H9 (cell line): Measurements from ENCODE around the gene RNF128. TPM values are rescaled to one million over a fixed set of nuclear protein-coding genes. Genes with fewer than 3 reads are reported as not detected.

ENCODE experiments used
- DNase-seq: peaks from one replicate; pipeline ENCODE4 v3.0.0-alpha.2; 2017
- H2AFZ ChIP-seq: one replicate; pipeline ENCODE4 v1.6.1; 2013; ENCODE audit warnings: mild to moderate bottlenecking, low read length, control low read depth, moderate library complexity
- H2AK5ac ChIP-seq: 2 replicates; pipeline ENCODE4 v1.6.1; 2013; ENCODE audit warnings: low read length, control low read depth, mixed read lengths; ENCODE audit not compliant: insufficient read length
- H2BK120ac ChIP-seq: one replicate; pipeline ENCODE4 v1.6.1; 2013; ENCODE audit warnings: low read depth, mild to moderate bottlenecking, low read length, control low read depth, inconsistent platforms; ENCODE audit not compliant: poor library complexity, severe bottlenecking
- H2BK12ac ChIP-seq: 2 replicates; pipeline ENCODE4 v1.6.1; 2013; ENCODE audit warnings: low read length, control low read depth, mixed read lengths, low read depth; ENCODE audit not compliant: insufficient read length
- H2BK15ac ChIP-seq: 2 replicates; pipeline ENCODE4 v1.6.1; 2013; ENCODE audit warnings: low read depth, low read length, control low read depth
- H2BK20ac ChIP-seq: one replicate; pipeline ENCODE4 v1.6.1; 2013; ENCODE audit warnings: low read depth, mild to moderate bottlenecking, low read length, control low read depth, inconsistent platforms; ENCODE audit not compliant: poor library complexity, severe bottlenecking
- H2BK5ac ChIP-seq: 2 replicates; pipeline ENCODE4 v1.6.1; 2013; ENCODE audit warnings: low read length, control low read depth, mixed read lengths; ENCODE audit not compliant: insufficient read length
- H3K14ac ChIP-seq: 2 replicates; pipeline ENCODE4 v1.6.1; 2013; ENCODE audit warnings: low read length, control low read depth; ENCODE audit not compliant: insufficient read depth
- H3K18ac ChIP-seq: 2 replicates; pipeline ENCODE4 v1.6.1; 2013; ENCODE audit warnings: low read depth, mild to moderate bottlenecking, mixed read lengths, low read length, control low read depth; ENCODE audit not compliant: insufficient read length
- H3K23ac ChIP-seq: 2 replicates; pipeline ENCODE4 v1.6.1; 2013; ENCODE audit warnings: low read length, control low read depth, mixed read lengths, low read depth; ENCODE audit not compliant: insufficient read length
- H3K23me2 ChIP-seq: 2 replicates; pipeline ENCODE4 v1.6.1; 2013; ENCODE audit warnings: low read depth, mild to moderate bottlenecking, mixed read lengths, low read length, control low read depth; ENCODE audit not compliant: insufficient read length, poor library complexity, severe bottlenecking
- H3K27ac ChIP-seq: 2 replicates; pipeline ENCODE4 v1.5.1; 2013; ENCODE audit warnings: low read length, control low read depth, mixed read lengths, low read depth; ENCODE audit not compliant: insufficient read length
- H3K27me3 ChIP-seq: 2 replicates; pipeline ENCODE4 v1.6.1; 2013; ENCODE audit warnings: low read length, control low read depth, inconsistent platforms; ENCODE audit not compliant: insufficient read depth
- H3K4ac ChIP-seq: 2 replicates; pipeline ENCODE4 v1.6.1; 2013; ENCODE audit warnings: low read depth, mild to moderate bottlenecking, control low read depth, inconsistent platforms, low read length, moderate library complexity
- H3K4me1 ChIP-seq: 2 replicates; pipeline ENCODE4 v1.6.1; 2013; ENCODE audit warnings: low read length, control low read depth, inconsistent platforms; ENCODE audit not compliant: insufficient read depth
- H3K4me2 ChIP-seq: 2 replicates; pipeline ENCODE4 v1.6.1; 2013; ENCODE audit warnings: low read length, control low read depth, mixed read lengths; ENCODE audit not compliant: insufficient read length, insufficient read depth
- H3K56ac ChIP-seq: 2 replicates; pipeline ENCODE4 v1.6.1; 2013; ENCODE audit warnings: low read depth, mild to moderate bottlenecking, mixed read lengths, low read length, control low read depth; ENCODE audit not compliant: insufficient read length
- H3K79me1 ChIP-seq: 2 replicates; pipeline ENCODE4 v1.6.1; 2013; ENCODE audit warnings: low read depth, mild to moderate bottlenecking, moderate library complexity, low read length, control low read depth, inconsistent platforms; ENCODE audit not compliant: insufficient read depth, poor library complexity, severe bottlenecking
- H3K79me2 ChIP-seq: 2 replicates; pipeline ENCODE4 v1.6.1; 2013; ENCODE audit warnings: low read length, control low read depth, inconsistent platforms; ENCODE audit not compliant: insufficient read depth
- H3K9ac ChIP-seq: 2 replicates; pipeline ENCODE4 v1.6.1; 2013; ENCODE audit warnings: low read length, control low read depth, mixed read lengths; ENCODE audit not compliant: insufficient read length; ENCODE audit errors: extremely low read depth
- H3K9me3 ChIP-seq: one replicate; pipeline ENCODE4 v1.6.1; 2013; ENCODE audit warnings: low read depth, low read length, inconsistent platforms; ENCODE audit not compliant: control insufficient read depth
- H3T11ph ChIP-seq: one replicate; pipeline ENCODE4 v1.6.1; 2013; ENCODE audit warnings: mild to moderate bottlenecking, low read length, control low read depth, inconsistent platforms
- H4K20me1 ChIP-seq: one replicate; pipeline ENCODE4 v1.6.1; 2013; ENCODE audit not compliant: control insufficient read depth, insufficient read length, insufficient read depth
- H4K5ac ChIP-seq: 2 replicates; pipeline ENCODE4 v1.6.1; 2013; ENCODE audit warnings: low read depth, mild to moderate bottlenecking, mixed read lengths, low read length, control low read depth; ENCODE audit not compliant: insufficient read length
- H4K8ac ChIP-seq: replicated peaks from 2 replicates; pipeline ENCODE4 v1.6.1; 2013; ENCODE audit warnings: low read length, control low read depth, mixed read lengths, low read depth; ENCODE audit not compliant: insufficient read length
- H4K91ac ChIP-seq: 2 replicates; pipeline ENCODE4 v1.6.1; 2013; ENCODE audit warnings: low read depth, mild to moderate bottlenecking, moderate library complexity, mixed read lengths, low read length, control low read depth; ENCODE audit not compliant: insufficient read length
- H3K27ac Mint-ChIP-seq, 3 experiments: 2 replicates in 2 of 3; 3 replicates in 1 of 3; pipeline ENCODE4 v1.8.0; 2020 to 2021; ENCODE audit warnings: mixed read lengths in 3 of 3, mild to moderate bottlenecking in 1 of 3, moderate library complexity in 1 of 3
- H3K27me3 Mint-ChIP-seq: 2 replicates; pipeline ENCODE4 v1.8.0; 2021; ENCODE audit warnings: low read depth, mild to moderate bottlenecking, moderate library complexity, mixed read lengths
- H3K36me3 Mint-ChIP-seq, 3 experiments: 2 replicates in 2 of 3; 3 replicates in 1 of 3; pipeline ENCODE4 v1.8.0; 2020 to 2021; ENCODE audit warnings: low read depth in 3 of 3, mixed read lengths in 3 of 3; ENCODE audit not compliant: insufficient read depth in 1 of 3
- H3K4me1 Mint-ChIP-seq, 2 experiments: 2 replicates each; pipeline ENCODE4 v1.8.0; 2020; ENCODE audit warnings: mixed read lengths in 2 of 2
- H3K4me3 Mint-ChIP-seq, 2 experiments: 2 replicates in 1 of 2; 3 replicates in 1 of 2; pipeline ENCODE4 v1.8.0; 2020 to 2021; ENCODE audit warnings: mild to moderate bottlenecking in 2 of 2, mixed read lengths in 2 of 2, moderate library complexity in 1 of 2
- H3K9me3 Mint-ChIP-seq, 2 experiments: 2 replicates in 1 of 2; 3 replicates in 1 of 2; pipeline ENCODE4 v1.8.0; 2020; ENCODE audit warnings: mild to moderate bottlenecking in 2 of 2, mixed read lengths in 2 of 2, moderate library complexity in 1 of 2
- WGBS: extraction: QIAGEN DNeasy Blood & Tissue Kit; methylation state at CpG from one replicate; pipeline ENCODE4 v1.1.7; 2013; ENCODE audit warnings: missing lambda C conversion rate, low lambda C conversion rate, mixed read lengths; ENCODE audit not compliant: insufficient read length; ENCODE audit errors: extremely low coverage; 5-methylcytosine and 5-hydroxymethylcytosine counted together
- total RNA-seq: library from RNA; stranded (reverse); gene quantifications from 2 replicates; pipeline ENCODE4 v1.2.1, GENCODE V29; 2021
- TF ChIP-seq, protein P1 (sequence below): fragments of 200-600 bp; sonication (generic); conservative IDR thresholded peaks from 3 replicates; pipeline ENCODE4 v1.8.0; 2021; ENCODE audit warnings: antibody characterized with exemption, mild to moderate bottlenecking

The RNF128 gene
- total RNA-seq, 1 experiment from 2014 or later: 0.13 TPM

DNA sequence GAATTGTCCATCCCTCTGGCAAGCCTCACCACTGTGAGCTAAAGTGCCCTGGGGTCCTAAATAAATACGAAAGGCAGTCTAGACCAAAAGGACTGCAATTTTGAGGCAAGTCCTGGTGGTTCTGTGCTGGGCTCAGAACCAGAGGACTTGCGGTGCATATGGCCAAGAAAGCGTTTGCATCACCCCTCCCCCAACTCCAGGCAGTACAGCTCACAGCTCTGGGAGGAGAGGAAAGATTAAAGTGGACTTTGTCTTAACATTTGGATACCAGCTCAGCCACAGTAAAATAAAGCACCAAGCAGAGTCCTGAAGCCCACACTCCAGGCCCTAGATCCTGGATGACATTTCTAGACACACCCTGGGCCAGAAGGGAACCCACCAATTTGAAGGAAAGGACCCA is 24.9 kb downstream of the RNF128 start:
- Histone ChIP-seq H3K27me3 (no peaks in the 10 kb centered on the region), H4K20me1 (no peaks in the 10 kb centered on the region), H3K9ac (no peak overlapping the region), H3T11ph (no peak overlapping the region), H3K4me1 (no peaks in the 10 kb centered on the region), H2BK5ac (no peak overlapping the region), H3K56ac (no peak overlapping the region), H4K8ac (no peak overlapping the region), H3K4me2 (no peak overlapping the region), H3K18ac (no peak overlapping the region), H2BK120ac (no peak overlapping the region), H3K79me2 (no peaks in the 10 kb centered on the region), H3K14ac (no peak overlapping the region), H3K9me3 (no peaks in the 10 kb centered on the region), H2BK15ac (no peak overlapping the region), H2BK20ac (no peak overlapping the region), H3K27ac (no peak overlapping the region), H2AFZ (no peak overlapping the region), H3K79me1 (no peaks in the 10 kb centered on the region), H4K91ac (no peak overlapping the region), H2AK5ac (no peak overlapping the region), H3K23me2 (no peaks in the 10 kb centered on the region), H2BK12ac (no peak overlapping the region), H3K23ac (no peak overlapping the region), H3K4ac (no peak overlapping the region), H4K5ac (no peak overlapping the region)
- WGBS: no CpG with 5 or more reads among the region's 3 CpGs
- peaks cover 2 to 8% of the 10 kb centered on the region in 2 experiments; a peak in 2 of 4 replicates for H3K4me1 Mint-ChIP-seq
- peaks cover 0 to 6% (median 1%) of the 10 kb centered on the region in 3 experiments; a peak in 3 of 7 replicates for H3K36me3 Mint-ChIP-seq
- DNase-seq: no peak
- peaks cover 0 to 55% of the 10 kb centered on the region in 2 experiments; a peak in 3 of 5 replicates for H3K9me3 Mint-ChIP-seq
- no peak overlapping the region for H3K4me3 Mint-ChIP-seq
- peak overlapping the region in 1 of 3 experiments; percentile 42; a peak in 1 of 7 replicates for H3K27ac Mint-ChIP-seq
- TF ChIP-seq, protein P1, sequence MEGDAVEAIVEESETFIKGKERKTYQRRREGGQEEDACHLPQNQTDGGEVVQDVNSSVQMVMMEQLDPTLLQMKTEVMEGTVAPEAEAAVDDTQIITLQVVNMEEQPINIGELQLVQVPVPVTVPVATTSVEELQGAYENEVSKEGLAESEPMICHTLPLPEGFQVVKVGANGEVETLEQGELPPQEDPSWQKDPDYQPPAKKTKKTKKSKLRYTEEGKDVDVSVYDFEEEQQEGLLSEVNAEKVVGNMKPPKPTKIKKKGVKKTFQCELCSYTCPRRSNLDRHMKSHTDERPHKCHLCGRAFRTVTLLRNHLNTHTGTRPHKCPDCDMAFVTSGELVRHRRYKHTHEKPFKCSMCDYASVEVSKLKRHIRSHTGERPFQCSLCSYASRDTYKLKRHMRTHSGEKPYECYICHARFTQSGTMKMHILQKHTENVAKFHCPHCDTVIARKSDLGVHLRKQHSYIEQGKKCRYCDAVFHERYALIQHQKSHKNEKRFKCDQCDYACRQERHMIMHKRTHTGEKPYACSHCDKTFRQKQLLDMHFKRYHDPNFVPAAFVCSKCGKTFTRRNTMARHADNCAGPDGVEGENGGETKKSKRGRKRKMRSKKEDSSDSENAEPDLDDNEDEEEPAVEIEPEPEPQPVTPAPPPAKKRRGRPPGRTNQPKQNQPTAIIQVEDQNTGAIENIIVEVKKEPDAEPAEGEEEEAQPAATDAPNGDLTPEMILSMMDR: no peak
- no peaks in the 10 kb centered on the region; the same call in 1 of the 2 replicates for H3K27me3 Mint-ChIP-seq
